KOPT-K1 (cell line): ENCODE data around the gene RHOJ.

Experiments used
- H3K27ac ChIP-seq: fragments of 200-600 bp; sonication (generic); 2 replicates; pipeline ENCODE4 v1.5.1; 2016; ENCODE audit warnings: antibody characterized with exemption, mild to moderate bottlenecking, low read depth, low read length; ENCODE audit not compliant: poor library complexity, severe bottlenecking
- H3K36me3 ChIP-seq: fragments of 200-600 bp; sonication (generic); 2 replicates; pipeline ENCODE4 v1.5.1; 2017; ENCODE audit warnings: antibody characterized with exemption, mild to moderate bottlenecking, low read length, moderate library complexity; ENCODE audit not compliant: insufficient read depth
- H3K9me3 ChIP-seq: fragments of 200-600 bp; sonication (generic); 2 replicates; pipeline ENCODE4 v1.5.1; 2017; ENCODE audit warnings: antibody characterized with exemption, low read length, mild to moderate bottlenecking; ENCODE audit not compliant: insufficient read depth, poor library complexity, severe bottlenecking

Gene RHOJ

DNA sequence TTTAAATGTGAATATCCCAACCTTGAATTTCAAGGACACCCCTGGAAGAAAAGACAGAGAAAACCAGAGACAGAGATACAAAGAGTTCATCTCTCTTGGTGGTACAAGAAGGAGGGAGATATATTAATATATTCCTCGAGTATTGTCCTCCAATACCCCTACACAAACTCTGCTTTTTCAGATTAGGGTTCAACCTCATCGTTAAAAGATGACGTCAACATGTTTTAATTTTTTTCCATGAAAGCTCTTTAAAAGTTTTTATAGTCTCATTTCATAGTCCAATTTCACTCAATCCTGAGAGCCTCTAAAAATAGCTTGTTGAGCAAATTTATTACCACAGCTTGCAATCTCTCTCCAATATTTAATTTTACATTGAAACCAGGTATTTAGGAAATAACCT lies 19.4 kb downstream of the RHOJ start:
- no peaks in the 10 kb centered on the region for H3K9me3 ChIP-seq
- no peak overlapping the region for H3K27ac ChIP-seq
- no peaks in the 10 kb centered on the region for H3K36me3 ChIP-seq

DNA sequence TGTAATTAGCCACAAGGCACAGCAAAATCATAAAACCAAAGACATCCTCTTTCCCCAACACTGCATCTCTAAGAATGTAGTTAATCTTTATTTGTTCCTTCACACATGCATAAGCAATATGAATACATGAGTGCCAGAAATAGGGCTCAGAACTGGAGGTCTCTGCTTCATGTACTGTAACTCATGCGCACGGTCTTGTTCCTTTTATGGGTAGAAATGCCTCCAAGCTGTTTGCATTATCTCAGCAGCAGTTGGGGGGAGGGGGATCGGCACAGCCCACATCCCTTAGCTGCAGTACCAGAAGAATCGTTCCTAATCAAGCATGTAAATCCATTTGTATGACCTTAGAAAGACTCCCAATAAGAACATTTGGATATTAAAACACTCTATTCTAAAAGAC lies 20.0 kb downstream of the RHOJ start:
- Histone ChIP-seq H3K9me3 (no peaks in the 10 kb centered on the region), H3K27ac (no peak overlapping the region), H3K36me3 (no peaks in the 10 kb centered on the region)

DNA sequence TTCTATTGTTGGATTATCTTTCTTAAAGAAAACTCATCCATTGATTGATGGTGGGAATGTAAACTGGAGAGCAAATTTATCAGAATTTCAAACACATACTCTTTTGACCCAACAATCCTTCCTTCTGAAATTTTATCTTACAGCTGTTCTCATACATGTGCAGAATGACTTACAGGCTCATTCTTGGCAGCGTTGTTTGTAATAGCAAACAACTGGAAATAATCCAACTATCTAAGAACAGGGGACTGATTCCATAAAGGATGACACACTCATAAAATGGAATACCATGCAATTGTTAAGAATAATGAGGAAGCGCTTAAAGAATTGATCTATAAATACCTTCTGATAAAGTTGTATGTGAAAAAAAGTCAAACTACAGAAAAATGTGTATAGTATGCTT lies 24.0 kb downstream of the RHOJ start:
- H3K9me3 ChIP-seq = no peaks in the 10 kb centered on the region
- H3K27ac ChIP-seq = no peak overlapping the region
- H3K36me3 ChIP-seq = no peaks in the 10 kb centered on the region

DNA sequence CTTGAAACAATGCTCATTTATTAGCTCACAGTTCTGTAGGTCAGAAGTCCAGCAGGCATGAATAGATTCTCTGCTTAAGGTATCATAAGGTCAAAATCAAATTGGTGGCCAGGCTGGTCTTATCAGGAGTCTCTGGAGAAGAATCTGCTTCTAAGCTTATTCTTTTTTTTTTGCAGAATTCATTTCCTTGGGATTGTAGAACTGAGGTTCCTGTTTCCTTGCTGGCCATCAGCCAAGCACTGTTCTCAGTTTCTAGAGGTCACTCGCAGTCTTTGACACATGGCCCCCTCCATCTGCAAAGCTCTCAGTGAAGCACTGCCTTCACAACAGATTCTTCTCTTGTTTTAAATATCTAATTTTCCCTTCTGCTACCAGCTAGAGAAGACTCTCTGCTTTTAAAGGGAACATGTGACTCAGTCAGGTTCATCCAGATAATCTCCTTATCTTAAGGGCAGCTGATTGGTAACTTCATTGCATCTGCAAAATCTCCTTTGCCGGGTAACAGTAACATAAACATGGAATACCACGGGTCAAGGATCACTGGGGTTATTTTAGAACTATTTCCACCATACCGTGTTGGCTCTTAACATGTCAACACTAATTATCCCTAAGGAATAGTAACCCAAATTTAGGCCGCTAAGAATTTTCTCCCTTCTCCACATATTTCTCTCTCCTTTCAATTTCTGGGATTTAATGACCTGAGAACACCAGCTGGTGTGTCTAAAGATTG lies 25.3 kb downstream of the RHOJ start:
- Histone ChIP-seq H3K27ac (no peak overlapping the region), H3K9me3 (no peaks in the 10 kb centered on the region), H3K36me3 (no peaks in the 10 kb centered on the region)

DNA sequence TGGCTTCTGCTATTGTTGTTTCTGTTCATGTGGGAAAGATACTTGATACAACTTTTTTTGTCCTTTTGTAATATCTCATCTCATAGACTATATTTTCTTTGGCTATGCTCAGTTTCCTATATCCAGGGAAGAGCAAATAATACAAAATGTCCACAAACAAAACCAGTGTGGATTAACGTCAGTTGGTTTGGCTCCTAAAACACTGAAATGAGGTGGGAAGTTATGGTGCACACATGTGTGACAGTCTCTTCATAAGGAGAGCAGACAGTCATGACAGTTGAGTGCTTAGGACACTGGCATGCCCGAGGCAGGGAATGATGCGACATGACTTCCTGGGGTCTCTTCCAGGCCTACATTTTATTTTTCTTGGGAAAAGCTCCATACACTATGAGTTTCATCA lies 27.5 kb downstream of the RHOJ start:
- Histone ChIP-seq H3K9me3 (no peaks in the 10 kb centered on the region), H3K27ac (no peak overlapping the region), H3K36me3 (no peaks in the 10 kb centered on the region)

DNA sequence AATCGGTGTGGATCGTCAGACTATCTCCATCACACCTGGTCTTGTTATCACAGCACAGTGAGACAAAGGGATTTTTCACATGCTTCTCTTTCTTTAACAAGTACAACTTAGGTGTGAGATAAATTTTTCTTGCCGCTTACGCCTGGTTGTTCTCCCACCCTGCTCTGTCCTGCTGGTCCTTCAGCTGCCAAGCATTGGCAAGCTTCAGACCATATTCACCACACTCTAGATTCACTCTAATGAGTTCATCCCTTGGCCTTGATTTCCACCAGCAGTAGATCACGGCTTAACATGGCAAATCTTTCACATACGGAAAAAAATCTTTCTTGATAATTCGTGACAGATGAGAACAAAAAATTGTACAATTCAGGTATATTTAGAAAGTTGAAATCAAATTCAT lies 33.5 kb downstream of the RHOJ start:
- Histone ChIP-seq H3K9me3 (no peaks in the 10 kb centered on the region), H3K36me3 (no peaks in the 10 kb centered on the region)

DNA sequence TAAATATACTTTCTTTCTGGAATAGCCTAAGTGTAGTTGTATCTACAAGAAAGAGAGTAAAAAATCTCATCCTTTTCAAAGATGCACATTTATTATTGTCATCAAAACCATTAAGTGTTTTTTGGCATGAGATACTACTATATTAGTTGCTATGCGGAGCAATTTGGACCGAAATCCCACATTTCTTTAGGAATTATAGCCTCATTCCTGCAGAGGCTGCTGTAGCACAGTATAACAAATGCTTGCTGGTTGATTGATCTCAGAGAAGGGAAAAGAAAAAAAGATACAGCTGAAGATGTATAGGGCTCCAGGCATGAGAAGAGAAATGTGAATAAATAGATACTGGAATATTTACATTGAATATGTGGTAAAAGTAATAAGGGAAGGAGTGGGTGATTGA lies 36.0 kb downstream of the RHOJ start:
- H3K36me3 ChIP-seq = no peaks in the 10 kb centered on the region
- H3K9me3 ChIP-seq = no peaks in the 10 kb centered on the region
- no peak overlapping the region for H3K27ac ChIP-seq

More for the DNA sequence above, 33.5 kb downstream of the RHOJ start:
- H3K27ac ChIP-seq = no peak overlapping the region

DNA sequence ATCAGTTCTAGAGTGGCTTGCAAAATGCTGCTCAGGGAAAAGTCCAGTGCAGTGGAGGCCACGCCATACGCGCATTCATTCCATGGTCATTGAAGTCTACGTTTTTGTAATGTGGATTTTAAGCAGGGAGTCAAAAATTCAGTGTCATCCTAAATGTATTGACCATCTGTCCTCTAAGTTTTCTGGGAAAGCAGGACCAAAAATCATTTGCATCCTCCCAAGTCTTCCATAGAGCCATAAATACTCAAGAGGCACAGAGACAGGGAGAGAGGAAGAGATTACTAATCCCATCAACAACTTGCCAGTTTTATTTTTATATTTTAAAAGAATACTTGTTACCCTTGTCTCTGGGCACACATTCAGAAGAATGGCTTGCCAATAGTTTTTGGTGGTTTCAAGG lies 36.9 kb downstream of the RHOJ start:
- Histone ChIP-seq H3K27ac (no peak overlapping the region), H3K36me3 (no peaks in the 10 kb centered on the region), H3K9me3 (no peaks in the 10 kb centered on the region)

DNA sequence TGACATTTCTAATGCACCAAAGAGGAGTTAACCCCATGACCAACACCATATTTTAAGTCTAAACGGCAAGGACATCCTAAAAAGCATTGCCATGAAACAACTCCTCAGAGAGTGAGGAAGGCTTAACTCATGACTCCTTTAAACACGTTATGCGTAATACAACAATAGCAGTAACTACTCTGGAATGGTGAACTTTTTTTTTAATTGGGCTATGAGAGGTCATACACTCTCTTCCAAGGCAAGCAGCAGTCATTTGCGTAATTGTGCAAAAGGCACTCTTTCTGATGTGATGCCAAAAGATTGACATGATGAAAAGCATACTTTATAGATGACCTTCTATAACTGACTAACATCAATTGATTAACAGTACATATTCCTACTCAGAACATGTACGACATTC lies 39.4 kb downstream of the RHOJ start:
- H3K9me3 ChIP-seq = no peaks in the 10 kb centered on the region
- H3K27ac ChIP-seq = no peak overlapping the region
- no peaks in the 10 kb centered on the region for H3K36me3 ChIP-seq

DNA sequence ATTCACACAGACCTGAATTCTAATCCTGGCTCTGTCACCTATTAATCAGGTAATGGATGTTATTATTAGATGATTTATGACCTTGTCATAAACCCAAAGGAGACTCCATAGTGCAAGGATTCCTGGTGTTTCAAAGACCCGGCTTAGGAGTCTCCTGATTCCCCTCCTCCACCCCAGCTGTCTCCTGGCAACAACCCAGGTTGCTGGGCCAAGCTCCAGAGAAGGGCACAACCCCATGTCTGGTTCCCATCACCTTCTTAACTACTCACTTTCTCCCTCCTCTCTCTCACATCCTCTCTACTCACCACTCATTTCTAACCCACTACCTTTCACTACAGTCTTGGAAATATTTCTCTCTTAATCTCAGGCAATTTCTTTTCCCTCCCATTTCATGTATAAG lies 41.6 kb downstream of the RHOJ start:
- Histone ChIP-seq H3K36me3 (no peaks in the 10 kb centered on the region), H3K27ac (no peak overlapping the region), H3K9me3 (no peaks in the 10 kb centered on the region)

DNA sequence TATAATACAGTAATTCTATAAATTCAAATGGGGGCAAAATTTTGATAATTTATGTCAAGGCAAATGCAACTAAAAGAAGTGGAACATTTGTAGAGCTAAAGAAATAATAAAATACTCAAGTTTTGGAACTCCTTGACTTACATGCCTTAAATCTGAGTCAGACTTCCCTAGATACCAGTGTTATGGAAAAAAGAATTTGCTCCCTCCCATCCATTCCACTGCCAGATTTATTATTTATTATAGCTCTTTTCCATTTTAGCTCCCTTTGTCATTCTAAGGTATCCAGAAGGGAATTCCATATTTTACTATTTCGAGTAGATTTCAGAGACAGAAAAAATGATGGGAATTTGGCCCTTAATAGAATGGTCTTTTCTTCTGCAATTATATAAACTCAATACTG lies 44.0 kb downstream of the RHOJ start:
- Histone ChIP-seq H3K27ac (no peak overlapping the region), H3K36me3 (no peaks in the 10 kb centered on the region), H3K9me3 (no peaks in the 10 kb centered on the region)

DNA sequence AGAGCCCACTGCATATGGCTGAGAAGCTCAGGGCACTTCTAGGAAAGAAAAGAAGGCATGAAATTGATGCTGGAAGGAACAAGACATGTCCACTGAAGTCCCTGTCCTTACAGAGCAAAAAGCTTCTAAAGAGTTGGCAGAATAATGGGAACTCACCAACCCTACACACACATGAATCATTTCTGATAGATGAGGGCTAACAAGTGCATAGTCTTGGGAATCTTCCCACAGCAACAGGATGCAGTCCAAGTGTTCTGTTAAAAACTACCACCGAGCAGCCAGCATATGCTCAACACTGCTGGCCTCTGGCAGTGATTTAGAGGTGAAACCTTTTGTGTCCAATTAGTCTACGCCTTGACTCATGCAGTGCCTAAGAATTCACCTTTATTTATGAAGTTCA lies 44.8 kb downstream of the RHOJ start:
- H3K27ac ChIP-seq = no peak overlapping the region
- H3K36me3 ChIP-seq = no peaks in the 10 kb centered on the region
- no peaks in the 10 kb centered on the region for H3K9me3 ChIP-seq

DNA sequence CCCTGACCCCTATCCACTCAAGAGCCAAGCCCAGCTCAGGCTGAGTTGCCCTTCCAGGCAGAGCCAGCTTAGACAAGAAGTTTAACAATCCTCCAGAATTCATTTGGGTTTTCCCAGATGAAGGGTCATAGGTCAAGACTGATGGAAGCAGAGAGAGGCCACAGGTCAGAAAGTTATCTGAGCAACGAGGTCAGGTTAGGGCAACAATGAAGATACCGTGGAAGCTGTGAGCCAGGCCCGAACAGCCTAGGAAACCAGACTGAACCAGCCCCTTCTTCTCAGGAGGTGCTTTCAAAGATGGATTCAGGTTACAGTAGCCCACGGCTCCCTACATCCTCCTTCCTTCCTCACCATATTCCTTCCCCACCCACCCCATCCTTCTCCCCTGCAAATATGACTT lies 53.1 kb downstream of the RHOJ start:
- Histone ChIP-seq H3K36me3 (no peaks in the 10 kb centered on the region), H3K27ac (no peak overlapping the region), H3K9me3 (no peaks in the 10 kb centered on the region)

DNA sequence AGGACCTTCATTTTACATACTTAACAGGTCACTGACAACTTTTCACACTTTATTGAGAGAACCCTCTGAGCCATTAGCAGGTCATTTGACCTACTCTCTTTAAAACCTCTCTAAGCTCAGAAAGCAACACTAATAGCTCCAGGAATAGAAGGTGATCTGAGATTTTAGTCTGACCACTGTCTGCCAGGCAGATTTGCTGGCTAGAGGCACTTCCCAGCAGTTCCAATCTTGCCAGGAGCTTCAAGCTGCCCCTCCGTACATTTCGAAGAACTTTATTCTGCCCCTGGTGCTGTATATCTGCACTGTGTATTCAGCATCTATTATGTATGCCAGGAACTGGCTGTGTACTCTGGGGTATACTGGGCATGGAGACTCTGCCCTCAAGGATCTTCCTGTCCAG lies 58.2 kb downstream of the RHOJ start:
- Histone ChIP-seq H3K27ac (no peak overlapping the region), H3K9me3 (no peaks in the 10 kb centered on the region)

DNA sequence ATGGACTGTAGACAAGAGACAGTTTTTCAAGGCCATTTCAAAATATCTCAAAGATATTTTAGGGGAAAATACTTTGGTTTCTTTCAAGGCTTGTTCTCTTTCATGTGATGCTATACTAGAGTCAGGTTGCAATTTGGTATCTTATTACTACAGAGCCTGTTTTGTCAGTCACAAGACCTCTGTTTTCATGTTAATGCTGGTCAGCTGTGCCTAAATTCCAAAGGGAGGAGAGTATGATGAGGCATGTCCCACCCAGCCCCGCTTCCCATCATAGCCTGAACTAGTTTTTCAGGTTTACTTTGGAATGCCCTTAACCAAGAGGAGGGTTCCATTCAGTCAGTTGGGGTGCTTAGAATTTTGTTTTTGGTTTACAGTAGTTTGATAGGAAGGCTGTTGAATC lies 61.9 kb downstream of the RHOJ start:
- no peaks in the 10 kb centered on the region for H3K36me3 ChIP-seq
- no peaks in the 10 kb centered on the region for H3K9me3 ChIP-seq
- H3K27ac ChIP-seq = no peak overlapping the region

More for the DNA sequence above, 58.2 kb downstream of the RHOJ start:
- no peaks in the 10 kb centered on the region for H3K36me3 ChIP-seq

DNA sequence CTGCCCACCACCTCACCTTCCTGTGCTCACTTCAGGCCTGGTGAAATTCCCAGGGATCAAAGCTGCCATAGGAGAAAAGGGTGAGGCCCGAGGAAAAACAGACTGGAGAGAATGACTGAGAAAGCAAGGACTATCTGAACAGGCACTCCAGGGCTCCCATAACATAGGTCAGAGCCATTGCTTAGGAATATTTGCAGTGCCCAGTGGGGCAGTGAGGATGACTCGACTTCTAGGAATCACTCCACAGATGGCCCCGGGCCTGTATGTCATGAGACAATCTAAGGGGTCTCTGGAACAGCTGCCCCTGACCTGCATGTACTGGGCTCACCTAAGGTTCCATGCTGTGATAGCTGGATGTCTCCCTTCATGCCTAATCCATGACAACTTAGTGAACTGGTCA lies 62.9 kb downstream of the RHOJ start:
- Histone ChIP-seq H3K27ac (no peak overlapping the region), H3K9me3 (no peaks in the 10 kb centered on the region), H3K36me3 (no peaks in the 10 kb centered on the region)
